Posterior cingulate gyrus (tissue), 11 donors: ENCODE measurements around the gene TSSK6.
A peak's percentile ranks its signal among the peaks of the same experiment; 100 is the strongest.

Source experiments
- DNase-seq, 10 donors: peaks; one replicate each; pipeline versions ENCODE4 v3.0.0 to v3.0.0-alpha.2; 2020 to 2021; ENCODE audit warnings: mixed read lengths in 3 of 10
- intact Hi-C: fragments of 100-400 bp; cut with DNase I; formaldehyde crosslinking; loops from one replicate; pipeline ENCODE4 v1.15.1; 2023

Gene TSSK6

DNA sequence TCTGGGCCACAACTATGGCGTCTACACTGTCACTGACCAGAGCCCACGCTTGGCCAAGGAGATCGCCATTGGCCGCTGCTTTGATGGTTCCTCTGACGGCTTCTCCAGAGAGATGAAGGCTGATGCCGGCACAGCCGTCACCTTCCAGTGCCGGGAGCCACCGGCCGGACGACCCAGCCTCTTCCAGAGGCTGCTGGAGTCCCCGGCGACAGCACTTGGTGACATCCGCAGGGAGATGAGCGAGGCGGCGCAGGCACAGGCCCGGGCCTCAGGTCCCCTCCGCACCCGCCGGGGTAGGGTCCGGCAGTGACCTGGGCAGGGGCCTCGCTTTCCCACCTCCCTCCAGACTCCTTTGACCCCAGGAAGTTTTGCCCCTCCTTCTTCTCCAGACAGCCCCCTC, 30.4 kb upstream of the TSSK6 start:
- DNase-seq, result no peak
- intact Hi-C loops, result no loop called here

DNA sequence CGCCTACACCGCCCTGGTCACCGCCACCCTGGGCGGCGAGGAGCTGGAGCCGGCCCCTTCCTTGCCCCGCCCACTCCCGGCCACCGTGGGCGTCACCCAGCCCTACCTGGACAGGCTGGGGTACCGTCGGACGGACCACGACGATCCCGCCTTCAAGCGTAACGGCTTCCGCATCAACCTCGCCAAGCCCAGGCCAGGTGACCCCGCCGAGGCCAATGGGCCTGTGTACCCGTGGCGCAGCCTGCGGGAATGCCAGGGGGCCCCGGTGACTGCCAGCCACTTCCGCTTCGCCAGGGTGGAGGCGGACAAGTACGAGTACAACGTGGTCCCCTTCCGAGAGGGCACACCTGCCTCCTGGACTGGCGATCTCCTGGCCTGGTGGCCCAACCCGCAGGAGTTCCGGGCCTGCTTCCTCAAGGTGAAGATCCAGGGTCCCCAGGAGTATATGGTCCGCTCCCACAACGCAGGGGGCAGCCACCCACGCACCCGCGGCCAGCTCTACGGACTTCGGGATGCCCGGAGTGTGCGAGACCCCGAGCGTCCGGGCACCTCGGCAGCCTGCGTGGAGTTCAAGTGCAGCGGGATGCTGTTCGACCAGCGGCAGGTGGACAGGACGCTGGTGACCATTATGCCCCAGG, 29.7 kb upstream of the TSSK6 start:
- intact Hi-C loops, result no loop called here

DNA sequence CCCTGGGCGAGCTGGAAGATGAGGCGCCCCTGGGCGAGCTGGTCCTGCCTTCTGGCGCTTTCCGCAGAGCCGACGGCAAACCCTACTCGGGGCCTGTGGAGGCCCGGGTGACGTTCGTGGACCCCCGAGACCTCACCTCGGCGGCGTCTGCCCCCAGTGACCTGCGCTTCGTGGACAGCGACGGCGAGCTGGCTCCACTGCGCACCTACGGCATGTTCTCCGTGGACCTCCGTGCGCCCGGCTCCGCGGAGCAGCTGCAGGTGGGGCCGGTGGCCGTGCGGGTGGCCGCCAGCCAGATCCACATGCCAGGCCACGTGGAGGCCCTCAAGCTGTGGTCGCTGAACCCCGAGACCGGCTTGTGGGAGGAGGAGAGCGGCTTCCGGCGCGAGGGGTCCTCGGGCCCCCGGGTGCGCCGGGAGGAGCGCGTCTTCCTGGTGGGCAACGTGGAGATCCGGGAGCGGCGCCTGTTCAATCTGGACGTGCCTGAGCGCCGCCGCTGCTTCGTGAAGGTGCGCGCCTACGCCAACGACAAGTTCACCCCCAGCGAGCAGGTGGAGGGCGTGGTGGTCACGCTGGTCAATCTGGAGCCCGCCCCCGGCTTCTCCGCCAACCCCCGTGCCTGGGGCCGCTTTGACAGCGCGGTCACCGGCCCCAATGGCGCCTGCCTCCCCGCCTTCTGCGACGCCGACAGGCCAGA, 29.1 kb upstream of the TSSK6 start:
- DNase-seq, result peak in 1 of 10 donors; percentile 80
- intact Hi-C loops, result no loop called here

More for the DNA sequence above, 29.7 kb upstream of the TSSK6 start:
- peak in 2 of 10 donors; percentile 79 to 83 for DNase-seq

DNA sequence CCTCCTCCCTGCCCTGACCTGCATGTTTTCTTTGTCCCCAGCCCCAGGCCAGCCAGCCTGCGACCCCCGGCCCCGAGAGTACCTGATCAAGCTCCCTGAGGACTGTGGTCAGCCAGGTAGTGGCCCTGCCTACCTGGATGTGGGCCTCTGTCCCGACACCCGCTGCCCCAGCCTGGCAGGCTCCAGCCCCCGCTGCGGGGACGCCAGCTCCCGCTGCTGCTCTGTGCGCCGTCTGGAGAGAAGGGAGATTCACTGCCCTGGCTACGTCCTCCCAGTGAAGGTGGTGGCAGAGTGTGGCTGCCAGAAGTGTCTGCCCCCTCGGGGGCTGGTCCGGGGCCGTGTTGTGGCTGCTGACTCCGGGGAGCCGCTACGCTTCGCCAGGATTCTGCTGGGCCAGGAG, 28.3 kb upstream of the TSSK6 start:
- intact Hi-C loops, result no loop called here
- peak in 1 of 10 donors; percentile 72 for DNase-seq

DNA sequence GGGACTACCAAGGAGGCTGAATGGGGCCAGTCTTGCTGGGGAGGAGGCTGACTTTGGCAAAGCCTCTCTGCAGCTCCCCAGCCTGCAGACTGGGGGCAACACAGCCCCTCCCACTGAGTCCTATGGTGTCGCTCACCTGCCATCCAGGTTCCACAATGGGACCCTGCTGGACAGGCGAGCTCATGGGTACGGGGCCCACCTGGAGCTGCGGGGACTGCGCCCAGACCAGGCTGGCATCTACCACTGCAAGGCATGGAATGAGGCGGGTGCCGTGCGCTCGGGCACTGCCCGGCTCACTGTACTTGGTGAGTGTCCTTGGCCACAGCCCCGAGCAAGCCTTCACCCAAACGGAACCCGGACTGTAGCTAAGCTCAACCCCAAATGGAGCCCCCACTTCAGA, 27.8 kb upstream of the TSSK6 start:
- intact Hi-C loops, result no loop called here
- peak in 1 of 10 donors; percentile 68 for DNase-seq

DNA sequence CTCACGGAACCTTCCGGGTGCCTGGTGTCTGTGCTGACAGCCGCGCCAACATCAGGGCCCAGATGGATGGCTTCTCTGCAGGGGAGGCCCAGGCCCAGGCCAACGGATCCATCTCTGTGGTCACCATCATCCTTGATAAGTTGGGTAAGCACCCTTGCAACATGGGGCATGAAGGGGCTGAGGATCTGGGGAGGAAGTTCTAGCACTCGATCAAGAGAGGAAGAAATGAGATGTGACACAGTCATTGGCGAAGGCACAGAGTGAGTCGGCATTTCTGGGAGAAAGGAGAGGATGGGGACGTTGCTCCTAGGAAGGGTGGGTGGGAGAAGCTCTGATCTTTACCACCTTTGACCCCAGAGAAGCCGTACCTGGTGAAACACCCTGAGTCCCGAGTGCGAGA, 27.2 kb upstream of the TSSK6 start:
- intact Hi-C loops, result no loop called here
- DNase-seq, result peak in 1 of 10 donors; percentile 73

DNA sequence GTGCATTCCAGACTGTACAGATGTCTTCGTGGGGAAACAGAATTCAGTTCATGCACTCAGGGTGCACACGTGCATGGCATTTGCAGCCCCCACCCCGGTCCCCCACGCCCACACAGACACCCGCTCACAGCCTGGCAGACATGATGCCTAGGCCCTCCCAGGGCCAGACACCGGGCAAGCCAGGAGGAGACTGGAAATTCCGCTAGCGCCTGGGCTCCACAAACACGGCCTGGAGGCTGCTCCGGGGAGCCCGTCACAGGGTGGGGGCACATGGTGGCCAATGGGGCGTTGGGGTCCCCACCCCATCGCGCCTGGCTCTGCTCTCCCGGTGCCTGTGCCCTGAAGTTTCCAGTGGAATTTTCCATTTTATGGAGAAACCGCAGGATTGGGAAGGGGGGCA, 26.3 kb upstream of the TSSK6 start:
- DNase-seq, result peak in 1 of 10 donors; percentile 73

DNA sequence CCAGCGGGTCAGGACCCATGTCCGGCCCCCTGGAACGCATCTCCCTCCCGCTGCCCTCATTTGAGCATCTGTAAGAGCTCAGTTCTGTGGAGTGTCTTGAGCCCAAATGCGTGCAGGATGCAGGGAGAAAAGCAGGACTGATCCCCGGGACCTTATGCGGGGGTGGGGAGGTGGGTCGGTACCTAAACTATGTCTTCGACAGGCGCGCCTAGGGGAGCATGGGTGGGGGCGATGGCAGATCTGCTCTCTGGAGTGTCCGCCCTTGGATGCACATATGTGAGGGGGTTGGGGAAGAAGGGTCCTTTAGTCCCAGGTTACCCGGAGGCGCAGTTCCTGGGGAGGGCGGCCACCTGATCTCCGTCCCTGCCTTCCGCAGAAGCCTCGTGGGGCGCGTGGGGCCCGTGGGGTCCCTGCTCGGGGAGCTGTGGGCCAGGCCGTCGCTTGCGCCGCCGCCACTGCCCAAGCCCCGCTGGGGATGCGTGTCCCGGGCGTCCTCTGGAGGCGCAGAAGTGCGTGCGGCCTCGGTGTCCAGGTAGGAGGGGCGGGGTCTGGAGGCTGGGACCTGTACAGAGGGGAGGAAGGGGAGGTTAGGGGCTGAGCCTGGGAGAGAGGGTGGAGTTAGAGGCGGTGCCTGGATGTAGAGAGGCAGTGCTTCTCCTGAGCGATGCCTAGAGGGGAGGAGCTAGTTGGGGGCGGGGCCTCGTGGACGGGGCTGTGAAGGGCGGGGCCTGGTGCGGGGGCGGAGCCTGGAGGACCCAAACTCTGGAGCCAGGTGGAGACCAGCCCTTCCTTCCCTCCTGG, 25.6 kb upstream of the TSSK6 start:
- intact Hi-C loops, result no loop called here
- no peak for DNase-seq

More for the DNA sequence above, 26.3 kb upstream of the TSSK6 start:
- intact Hi-C loops, result no loop called here

DNA sequence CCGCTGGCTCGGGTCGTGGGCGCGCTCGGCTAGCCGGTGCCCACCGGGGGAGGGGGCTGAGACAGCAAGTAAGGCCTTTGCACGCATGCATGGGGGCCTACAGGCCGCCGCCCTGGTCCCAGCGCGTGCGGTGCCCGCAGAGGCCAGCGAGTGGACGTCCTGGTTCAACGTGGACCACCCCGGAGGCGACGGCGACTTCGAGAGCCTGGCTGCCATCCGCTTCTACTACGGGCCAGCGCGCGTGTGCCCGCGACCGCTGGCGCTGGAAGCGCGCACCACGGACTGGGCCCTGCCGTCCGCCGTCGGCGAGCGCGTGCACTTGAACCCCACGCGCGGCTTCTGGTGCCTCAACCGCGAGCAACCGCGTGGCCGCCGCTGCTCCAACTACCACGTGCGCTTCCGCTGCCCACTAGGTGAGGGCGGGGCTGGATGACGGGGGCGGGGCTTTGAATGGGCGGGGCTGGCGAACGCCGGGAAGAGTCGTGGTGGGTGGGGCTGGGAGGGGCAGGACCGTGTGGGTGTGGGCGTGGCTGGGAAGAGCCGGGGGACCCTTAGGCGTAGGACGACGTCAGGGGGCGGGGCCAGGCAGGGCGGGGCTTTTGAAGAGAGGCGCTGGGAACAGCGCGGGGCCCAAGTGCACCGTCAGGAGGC, 24.8 kb upstream of the TSSK6 start:
- intact Hi-C loops, result no loop called here
- no peak for DNase-seq

DNA sequence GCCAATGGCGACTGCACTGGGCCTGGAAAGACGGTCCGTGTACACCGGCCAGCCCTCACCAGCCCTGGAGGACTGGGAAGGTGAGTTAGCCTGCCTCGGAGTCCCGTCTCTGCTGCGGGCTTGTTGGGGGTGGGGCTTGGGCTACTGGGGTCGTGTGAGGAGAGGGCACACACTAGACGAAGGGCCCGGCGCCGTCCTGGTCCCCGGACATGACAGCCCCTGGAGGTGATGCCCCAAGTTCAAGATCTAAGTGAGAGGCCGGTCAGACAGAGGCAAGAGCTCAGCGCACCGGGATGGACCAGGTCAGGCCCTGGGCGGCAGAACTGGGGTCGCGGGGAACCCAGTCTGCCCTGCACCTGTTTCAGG, 24.3 kb upstream of the TSSK6 start:
- peak in 1 of 10 donors; percentile 80 for DNase-seq

DNA sequence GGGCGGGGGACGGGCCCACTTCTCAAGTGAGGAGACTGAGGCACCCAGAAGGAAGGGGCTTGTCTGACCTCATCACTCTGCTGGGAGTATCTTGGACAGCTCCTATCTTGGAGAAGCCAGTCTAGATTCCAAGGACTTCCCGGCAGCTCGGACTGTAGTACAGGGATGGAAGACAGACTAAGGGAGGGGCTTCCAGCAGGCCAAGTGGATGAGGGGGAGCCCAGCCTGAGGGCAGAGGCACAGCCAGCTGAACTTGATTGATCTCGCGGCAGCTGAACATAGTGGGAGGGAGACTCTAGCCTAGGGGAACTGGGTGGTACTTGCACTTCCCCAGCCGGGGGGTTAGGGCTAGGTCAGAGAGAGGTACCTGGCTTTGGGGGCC, 23.4 kb upstream of the TSSK6 start:
- intact Hi-C loops, result no loop called here
- no peak for DNase-seq

More for the DNA sequence above, 24.3 kb upstream of the TSSK6 start:
- intact Hi-C loops, result no loop called here

DNA sequence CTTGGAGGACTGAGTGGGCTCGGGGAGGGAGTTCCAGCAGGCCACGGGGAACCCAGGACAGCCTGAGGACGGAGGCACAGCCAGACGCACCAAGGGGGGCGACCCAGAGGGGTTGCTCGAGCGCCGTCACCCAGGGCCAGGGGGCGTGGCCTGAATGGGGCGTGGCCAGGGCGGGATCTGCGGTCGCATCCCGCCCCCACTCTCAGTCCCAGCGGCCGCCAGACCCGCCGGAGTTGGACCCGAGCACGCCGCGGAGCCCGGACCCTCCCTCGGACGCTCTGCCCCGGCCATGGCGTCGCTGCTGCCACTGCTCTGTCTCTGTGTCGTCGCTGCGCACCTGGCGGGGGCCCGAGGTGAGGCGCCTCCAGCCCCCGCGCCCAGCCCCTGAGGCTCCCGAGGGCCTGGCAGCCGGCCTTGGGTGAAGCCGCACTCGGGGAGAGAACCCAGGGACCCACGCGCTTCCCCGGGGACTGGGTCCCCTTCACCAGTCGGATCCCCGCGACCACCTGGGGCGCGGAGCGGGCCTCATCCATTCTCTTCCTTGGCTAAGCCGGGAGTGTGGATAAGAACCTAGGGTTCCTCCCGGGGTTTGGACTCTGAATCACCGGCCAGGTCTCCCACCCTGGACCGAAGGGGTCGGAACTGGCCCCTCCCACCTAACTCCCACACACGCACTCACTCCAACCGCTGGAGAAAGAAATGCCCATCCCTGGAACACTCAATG, 22.9 kb upstream of the TSSK6 start, which contains the start of gene CILP2:
Gene CILP2, plus strand, starts transcription at position 205 of the 724 bp plus-strand sequence. Its CDS starts 85 bp downstream, at position 290.
- peak in 2 of 10 donors; percentile 82 to 84 for DNase-seq
- intact Hi-C loops, result no loop called here

DNA sequence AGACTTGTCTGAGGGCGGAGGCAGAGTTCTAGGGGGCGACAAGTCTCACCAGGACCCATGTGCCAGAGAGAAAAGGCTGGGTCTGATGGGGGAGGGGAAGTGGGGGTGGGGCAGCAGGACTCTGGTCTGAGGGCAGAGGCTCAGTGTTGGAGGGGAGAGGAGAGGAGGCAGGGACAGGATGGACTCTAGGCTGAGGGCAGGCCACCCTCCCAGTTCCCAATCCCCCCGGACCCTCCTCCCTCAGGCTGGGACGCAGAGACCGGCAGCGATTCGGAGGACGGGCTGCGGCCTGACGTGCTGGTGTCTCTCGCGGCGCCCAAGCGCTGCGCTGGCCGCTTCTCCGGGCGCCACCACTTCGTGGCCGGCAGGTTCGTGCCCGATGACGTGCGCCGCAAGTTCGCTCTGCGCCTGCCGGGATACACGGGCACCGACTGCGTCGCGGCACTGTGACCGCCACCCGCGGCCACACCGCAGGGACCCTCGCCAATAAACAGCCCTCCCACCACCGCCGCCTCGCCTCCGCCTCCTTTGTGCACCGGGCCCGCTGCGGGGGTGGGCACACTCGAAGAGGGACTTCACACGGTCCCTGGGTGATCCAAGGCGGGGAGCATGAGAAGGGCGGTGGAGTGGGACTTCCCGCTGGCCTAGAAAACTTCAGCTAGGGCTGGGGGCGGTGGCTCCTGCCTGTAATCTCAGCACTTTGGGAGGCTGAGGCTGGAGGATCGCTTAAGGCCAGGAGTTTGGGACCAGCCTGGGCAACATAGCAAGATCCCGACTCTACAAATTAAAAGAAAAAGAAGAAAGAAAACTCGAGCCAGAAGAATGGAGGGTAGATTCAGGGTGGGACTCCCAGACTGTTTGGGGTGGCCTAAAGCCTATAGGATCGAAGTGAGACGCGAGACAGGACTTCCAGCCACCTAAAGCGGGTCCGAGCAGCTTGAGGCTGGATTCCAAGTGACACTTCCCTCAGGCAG, 22.0 kb upstream of the TSSK6 start:
- intact Hi-C loops, result no loop called here
- peak in 2 of 10 donors; percentile 78 to 79 for DNase-seq

DNA sequence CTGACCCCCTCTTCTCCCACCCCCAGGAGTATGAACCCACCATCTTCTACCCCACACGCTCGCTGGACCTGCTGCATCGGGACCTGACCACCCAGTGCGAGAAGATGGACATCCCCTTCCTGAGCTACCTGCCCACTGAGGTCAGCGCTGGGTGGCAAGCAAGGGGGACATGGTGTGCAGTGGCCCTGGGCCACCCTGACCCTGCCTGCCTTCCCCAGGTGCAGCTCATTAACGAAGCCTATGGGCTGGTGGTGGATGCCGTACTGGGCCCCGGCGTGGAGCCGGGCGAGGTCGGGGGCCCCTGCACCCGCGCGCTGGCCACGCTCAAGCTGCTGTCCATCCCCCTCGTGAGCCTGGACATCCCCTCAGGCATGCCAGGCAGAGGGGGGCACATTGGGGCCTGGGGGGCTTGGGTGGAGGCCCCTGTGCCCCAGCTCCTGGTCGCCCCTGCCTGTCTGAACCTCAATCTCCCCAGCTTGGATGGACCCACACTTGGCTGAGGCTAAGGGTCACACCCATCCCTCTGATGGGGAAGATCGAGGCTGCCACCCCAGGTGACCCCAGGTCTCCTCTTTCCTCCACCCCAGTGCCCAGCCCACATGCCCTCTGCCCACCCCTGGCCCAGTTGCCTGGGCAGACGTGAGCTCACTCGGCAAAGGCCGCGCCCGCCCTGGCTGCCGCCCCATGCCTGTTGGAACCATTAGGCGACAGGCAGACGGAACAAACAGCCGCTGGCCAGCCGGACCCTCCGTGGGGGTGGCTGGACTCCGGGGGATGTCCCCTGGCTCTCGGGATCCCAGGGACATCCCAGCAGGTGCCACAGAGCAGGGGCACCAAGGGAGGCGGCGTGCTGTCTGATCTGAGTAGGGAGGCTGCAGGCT, 20.2 kb upstream of the TSSK6 start:
- intact Hi-C loops, result no loop called here
- DNase-seq, result peak in 1 of 10 donors; percentile 72

DNA sequence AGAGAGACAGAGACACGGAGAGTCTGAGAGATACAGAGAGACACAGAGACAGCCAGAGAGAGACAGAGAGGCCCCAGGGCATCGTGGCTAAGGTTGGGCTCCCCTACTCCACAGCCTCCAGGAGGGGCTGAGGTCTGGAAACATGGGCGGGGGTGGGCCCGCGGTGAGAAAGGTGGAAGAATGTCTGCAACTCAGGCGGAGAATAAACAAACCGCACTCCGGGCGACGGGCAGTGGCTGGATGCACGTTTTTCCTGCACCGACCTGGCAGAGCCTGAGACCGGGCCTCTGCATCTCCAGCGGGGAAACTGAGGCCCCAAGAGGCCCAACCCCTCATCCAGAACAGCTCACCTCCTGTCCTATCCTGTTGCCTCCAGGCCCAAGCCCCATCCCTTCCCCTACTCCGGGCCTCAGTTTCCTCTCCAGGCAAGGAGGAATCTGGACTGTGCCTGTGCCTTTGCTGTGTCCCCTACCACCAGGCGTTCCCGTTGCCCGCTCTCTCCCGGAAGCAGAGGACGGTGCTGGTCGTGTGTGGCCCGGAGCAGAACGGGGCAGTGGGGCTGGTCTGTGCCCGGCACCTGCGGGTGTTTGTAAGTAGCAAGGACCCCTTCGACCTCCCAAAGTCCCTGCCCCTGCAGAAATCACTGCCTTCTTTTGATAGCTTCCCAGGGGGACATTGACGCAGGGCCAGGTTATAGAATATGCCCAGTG, 19.4 kb upstream of the TSSK6 start:
- intact Hi-C loops, result no loop called here
- peak in 1 of 10 donors; percentile 81 for DNase-seq

DNA sequence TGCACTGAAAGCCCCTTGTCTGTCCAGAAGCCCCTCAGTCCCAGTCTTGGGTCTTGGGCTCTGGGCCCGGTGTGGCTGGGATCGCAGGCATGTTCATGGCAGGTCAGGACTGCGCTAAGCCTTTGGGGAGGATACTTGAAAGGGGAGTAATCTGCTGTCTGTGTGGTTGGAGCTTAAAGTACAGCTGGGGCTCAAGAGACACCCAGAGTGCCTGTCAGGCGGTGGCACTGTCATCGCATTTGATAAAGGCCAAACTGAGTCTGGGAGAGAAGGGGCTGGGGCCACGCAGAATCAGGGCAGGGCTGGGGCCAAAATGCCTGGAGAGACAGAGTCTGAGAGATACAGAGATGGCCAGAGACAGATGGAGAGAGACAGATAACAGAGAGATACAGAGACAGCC, 18.5 kb upstream of the TSSK6 start:
- intact Hi-C loops, result no loop called here
- no peak for DNase-seq
